Adipocyte (in vitro differentiated cells): ENCODE measurements around the gene HSPBP1.
"Not testable (repeated sequence)": the region's sequence is repeated elsewhere in the genome, so short reads cannot be mapped to it uniquely, and the experiment has no call there.

Source experiments
- DNase-seq: peaks from one replicate; pipeline ENCODE4 v3.0.0-alpha.2; 2015; ENCODE audit warnings: low read depth
- H3K27me3 ChIP-seq: replicated peaks from 2 replicates; pipeline ENCODE4 v1.7.0; 2013; ENCODE audit warnings: mild to moderate bottlenecking, low read length, moderate library complexity; ENCODE audit not compliant: control insufficient read depth, insufficient read depth
- H3K36me3 ChIP-seq: 2 replicates; pipeline ENCODE4 v1.7.0; 2013; ENCODE audit warnings: low read length, mild to moderate bottlenecking, moderate library complexity; ENCODE audit not compliant: control insufficient read depth, insufficient read depth, severe bottlenecking
- H3K4me1 ChIP-seq: 2 replicates; pipeline ENCODE4 v1.7.0; 2013; ENCODE audit warnings: mild to moderate bottlenecking, low read length, moderate library complexity; ENCODE audit not compliant: control insufficient read depth, insufficient read depth
- H3K4me3 ChIP-seq: 2 replicates; pipeline ENCODE4 v1.7.0; 2013; ENCODE audit warnings: mild to moderate bottlenecking, low read length, moderate library complexity
- H3K9ac ChIP-seq: 2 replicates; pipeline ENCODE4 v1.7.0; 2013; ENCODE audit warnings: mild to moderate bottlenecking, low read length, moderate library complexity
- H3K9me3 ChIP-seq: 2 replicates; pipeline ENCODE4 v1.7.0; 2013; ENCODE audit warnings: mild to moderate bottlenecking, low read length, moderate library complexity; ENCODE audit not compliant: control insufficient read depth

The HSPBP1 gene, protein sequence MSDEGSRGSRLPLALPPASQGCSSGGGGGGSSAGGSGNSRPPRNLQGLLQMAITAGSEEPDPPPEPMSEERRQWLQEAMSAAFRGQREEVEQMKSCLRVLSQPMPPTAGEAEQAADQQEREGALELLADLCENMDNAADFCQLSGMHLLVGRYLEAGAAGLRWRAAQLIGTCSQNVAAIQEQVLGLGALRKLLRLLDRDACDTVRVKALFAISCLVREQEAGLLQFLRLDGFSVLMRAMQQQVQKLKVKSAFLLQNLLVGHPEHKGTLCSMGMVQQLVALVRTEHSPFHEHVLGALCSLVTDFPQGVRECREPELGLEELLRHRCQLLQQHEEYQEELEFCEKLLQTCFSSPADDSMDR

DNA sequence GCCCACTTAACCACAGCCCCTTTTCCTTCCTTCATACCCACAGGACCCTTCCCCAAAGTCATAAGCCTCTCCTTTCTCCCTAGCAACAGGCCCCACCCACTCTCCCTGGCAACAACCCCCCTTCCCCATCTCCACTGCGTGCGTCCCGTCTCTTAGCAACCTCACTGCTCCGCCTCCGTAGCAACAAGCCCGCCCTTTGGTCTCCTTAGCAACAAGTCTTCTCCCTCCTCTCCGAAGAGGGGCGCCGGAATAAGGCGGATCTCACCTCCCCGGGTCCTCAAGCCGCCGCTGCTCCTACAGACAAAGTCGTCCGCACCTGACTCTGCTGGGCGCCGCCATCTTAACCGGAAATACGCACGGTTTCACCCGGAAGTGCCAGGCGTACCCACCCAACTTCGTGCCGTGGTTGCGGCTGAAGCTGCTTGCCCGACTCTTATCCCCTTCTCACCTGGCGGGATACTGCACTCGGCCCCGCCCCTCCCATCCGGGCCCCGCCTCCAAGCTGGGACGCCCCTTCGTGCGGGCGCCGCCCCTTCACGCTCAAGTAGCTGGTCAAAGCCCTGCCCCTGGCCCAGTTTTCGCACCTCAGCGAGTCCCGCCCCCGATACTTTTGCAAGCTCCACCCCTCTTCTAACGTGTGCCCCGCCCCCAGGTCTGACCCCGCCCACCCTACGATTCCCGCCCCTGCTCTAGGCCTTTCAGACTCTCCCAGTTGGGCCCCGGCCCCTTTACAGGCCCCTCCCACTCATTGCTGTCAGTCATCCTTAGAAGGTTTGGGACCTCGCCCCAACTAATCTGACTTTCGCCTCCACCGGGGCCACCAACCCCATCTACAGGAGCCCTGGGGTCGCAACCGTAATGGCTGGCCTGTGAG is at the start of gene HSPBP1:
TSS of gene HSPBP1 (minus strand) at position 341 of the 874 bp plus-strand sequence. CDS start 502 bp downstream, outside the sequence.
- H3K36me3 ChIP-seq, result peaks cover 4% of the 10 kb centered on the region
- peak; percentile 93 for DNase-seq
- peak within 1 kb of the TSS; percentile 92 for H3K4me3 ChIP-seq
- peaks cover 19% of the 10 kb centered on the region for H3K4me1 ChIP-seq
- no peaks in the 10 kb centered on the region for H3K27me3 ChIP-seq
- H3K9me3 ChIP-seq, result no peaks in the 10 kb centered on the region
- H3K9ac ChIP-seq, result peak within 1 kb of the TSS; percentile 84

DNA sequence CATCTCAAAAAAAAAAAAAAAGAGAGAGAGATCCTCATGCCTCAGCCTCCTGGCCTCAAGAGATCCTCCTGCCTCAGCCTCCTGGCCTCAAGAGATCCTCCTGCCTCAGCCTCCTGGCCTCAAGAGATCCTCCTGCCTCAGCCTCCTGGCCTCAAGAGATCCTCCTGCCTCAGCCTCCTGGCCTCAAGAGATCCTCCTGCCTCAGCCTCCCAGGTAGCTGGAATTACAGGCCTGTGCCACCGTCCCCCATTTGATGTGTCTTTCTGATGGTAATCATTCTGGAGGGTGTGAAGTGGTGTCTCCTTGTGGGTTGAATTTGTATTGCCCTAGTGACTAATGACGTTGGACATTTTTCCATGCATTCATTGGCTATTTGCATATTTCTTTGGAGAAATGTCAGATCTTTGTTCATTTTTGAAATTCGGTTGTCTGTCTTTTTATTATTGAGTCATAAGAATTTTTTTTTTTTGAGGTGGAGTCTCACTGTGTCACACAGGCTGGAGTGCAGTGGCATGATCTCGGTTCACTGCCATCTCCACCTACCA is 48.9 kb upstream of the HSPBP1 start:
- DNase-seq, result not testable (repeated sequence)

DNA sequence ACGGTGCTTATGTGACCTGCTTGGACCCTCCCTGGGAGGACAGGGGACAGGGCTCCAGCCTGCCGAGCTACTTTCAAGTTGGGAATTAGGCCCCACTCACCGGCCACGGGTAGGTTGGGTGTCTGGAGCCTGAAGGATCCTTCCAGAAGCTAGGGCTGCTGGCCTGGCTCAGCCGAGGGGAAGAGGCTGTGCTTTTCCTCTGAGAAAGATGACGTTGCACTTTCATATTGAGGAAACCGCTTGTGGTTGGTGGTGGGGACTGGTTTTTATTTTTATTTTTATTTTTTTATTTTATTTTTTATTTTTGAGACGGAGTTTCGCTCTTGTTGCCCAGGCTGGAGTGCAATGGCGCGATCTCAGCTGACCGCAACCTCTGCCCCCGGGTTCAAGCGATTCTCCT is 45.3 kb upstream of the HSPBP1 start, which contains the start of gene TMEM150B:
TSS of gene TMEM150B (minus strand) at position 170 of the 400 bp plus-strand sequence. CDS start 4,305 bp downstream, outside the sequence.
- Histone ChIP-seq H3K4me3 (no peak within 1 kb of the TSS), H3K9me3 (no peaks in the 10 kb centered on the region), H3K27me3 (peaks cover 11% of the 10 kb centered on the region), H3K9ac (no peak within 1 kb of the TSS), H3K36me3 (no peaks in the 10 kb centered on the region), H3K4me1 (peaks cover 6% of the 10 kb centered on the region)
- no peak for DNase-seq

More for the DNA sequence above, 48.9 kb upstream of the HSPBP1 start:
- not testable (repeated sequence) for H3K36me3 ChIP-seq, H3K4me3 ChIP-seq, H3K27me3 ChIP-seq, H3K9ac ChIP-seq, H3K4me1 ChIP-seq, H3K9me3 ChIP-seq

DNA sequence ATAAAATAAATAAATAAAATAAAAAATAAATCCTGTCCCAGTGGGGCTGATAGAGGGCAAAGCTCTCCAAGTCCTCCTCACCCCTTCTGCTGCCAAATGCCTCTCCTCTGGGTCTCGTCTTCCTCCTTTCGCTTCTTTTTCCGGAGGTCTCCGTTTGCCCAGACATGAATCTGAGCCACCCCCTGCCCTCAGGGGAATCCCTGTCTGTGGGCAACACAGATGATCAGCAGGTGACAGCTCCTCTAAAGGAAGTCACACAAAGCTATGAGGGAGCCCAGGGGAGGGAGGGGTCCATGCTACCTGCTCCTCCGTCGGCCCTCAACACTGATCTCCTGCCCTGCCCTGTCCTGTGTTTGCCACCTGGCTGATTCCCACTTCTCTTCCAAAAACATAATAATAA is 44.8 kb upstream of the HSPBP1 start:
- Histone ChIP-seq H3K9ac (no peak overlapping the region), H3K4me3 (no peak overlapping the region), H3K4me1 (peaks cover 8% of the 10 kb centered on the region), H3K27me3 (peaks cover 15% of the 10 kb centered on the region), H3K9me3 (no peaks in the 10 kb centered on the region), H3K36me3 (no peaks in the 10 kb centered on the region)
- no peak for DNase-seq

DNA sequence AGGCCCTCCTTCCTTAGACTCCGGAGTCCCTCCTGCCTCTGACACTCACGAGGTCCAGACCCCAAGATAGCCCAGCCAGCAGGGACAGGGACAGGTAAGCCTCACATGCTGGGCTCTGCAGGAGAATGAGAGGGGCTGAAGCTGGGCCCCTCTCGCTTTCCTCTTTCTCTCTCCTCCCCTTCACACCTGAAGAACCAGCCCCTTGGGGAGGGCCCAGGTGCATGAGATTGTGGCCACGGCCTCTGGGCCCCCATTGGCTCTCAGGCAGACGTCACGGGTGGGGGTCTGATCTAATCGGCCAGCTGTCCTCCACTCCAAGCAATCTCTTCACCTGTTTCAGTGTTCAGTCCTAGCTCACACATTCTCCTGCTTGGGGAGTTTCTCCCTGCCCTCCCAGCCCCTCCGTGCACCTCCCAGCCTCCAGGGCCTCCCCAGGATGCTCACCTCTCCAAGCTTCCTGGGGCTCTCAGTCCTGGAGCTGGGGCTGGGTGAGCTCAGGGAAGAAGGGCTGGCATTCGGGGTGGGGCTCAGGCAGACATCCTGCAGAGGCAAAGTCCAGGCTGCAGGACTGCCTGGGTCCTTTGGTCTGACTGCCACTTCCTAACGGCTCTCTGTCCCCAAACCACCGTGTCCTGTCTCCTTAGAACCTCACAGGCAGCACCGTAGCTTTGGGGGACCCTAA is 42.4 kb upstream of the HSPBP1 start:
- no peak overlapping the region for H3K9ac ChIP-seq
- no peak for DNase-seq
- H3K4me3 ChIP-seq, result no peak overlapping the region
- H3K36me3 ChIP-seq, result no peaks in the 10 kb centered on the region
- no peaks in the 10 kb centered on the region for H3K9me3 ChIP-seq
- peaks cover 15% of the 10 kb centered on the region for H3K27me3 ChIP-seq
- H3K4me1 ChIP-seq, result peaks cover 4% of the 10 kb centered on the region

DNA sequence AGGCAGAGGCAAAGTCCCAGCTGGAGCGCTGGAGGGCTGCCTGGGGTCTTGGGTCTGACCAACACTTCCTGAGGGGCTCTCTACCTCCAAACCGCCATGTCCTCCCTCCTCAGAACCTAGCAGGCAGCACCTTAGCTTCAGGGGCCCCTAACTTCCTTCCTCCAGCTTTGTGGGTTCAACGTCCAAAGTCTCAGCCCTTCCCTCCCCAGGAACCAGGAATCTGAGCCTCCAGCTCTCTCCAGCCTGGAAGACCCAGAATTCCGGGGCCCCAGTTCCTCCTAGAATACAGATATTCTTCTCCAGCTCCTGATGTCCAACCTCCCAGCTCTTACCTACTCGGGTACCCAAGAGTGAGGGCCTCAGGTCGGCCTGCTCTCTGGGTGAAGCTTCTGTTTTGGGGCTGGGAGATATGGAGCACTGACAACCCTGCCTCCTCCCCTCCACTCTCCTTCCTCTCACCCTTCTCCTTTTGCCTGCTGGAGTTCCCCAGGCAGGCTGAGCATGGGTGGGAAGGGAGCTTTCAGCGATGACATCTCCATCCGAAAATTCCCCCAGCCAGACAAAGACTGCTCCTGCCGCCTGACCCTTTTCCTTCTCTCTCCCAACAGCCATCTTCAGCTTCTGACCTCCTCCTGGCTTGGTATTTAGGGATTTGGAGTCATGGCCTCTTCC is 41.7 kb upstream of the HSPBP1 start:
- Histone ChIP-seq H3K4me1 (peaks cover 4% of the 10 kb centered on the region), H3K9me3 (no peaks in the 10 kb centered on the region), H3K36me3 (no peaks in the 10 kb centered on the region), H3K27me3 (peaks cover 15% of the 10 kb centered on the region), H3K9ac (no peak overlapping the region), H3K4me3 (no peak overlapping the region)
- no peak for DNase-seq

DNA sequence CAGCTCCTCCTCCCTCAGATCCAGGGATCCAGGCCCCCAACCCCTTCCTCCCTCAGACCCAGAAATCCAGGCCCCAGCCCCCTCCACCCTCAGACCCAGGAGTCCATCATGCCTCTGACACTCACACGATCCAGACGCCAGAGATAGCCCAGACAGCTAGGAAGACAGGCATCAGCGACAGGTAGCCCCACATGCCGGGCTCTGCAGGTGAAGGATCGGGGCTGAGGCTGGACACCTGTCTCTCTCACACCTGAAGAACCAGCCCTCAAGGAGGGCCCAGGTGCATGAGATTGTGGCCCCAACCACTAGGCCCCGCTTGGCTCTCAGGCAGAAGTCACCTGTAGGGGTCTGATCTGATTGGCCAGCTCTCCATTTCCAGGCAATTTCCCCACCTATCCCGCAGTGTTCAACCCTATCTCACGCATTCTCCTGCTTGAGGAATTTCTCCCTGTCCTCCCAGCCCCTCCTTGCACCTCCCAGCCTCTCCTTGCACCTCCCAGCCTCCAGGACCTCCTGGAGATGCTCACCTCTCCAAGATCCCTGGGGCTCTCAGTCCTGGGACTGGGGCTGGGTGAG is 41.0 kb upstream of the HSPBP1 start:
- peaks cover 4% of the 10 kb centered on the region for H3K4me1 ChIP-seq
- H3K27me3 ChIP-seq, result peaks cover 15% of the 10 kb centered on the region
- no peak overlapping the region for H3K4me3 ChIP-seq
- no peaks in the 10 kb centered on the region for H3K36me3 ChIP-seq
- H3K9me3 ChIP-seq, result peaks cover 2% of the 10 kb centered on the region
- no peak for DNase-seq
- H3K9ac ChIP-seq, result no peak overlapping the region

DNA sequence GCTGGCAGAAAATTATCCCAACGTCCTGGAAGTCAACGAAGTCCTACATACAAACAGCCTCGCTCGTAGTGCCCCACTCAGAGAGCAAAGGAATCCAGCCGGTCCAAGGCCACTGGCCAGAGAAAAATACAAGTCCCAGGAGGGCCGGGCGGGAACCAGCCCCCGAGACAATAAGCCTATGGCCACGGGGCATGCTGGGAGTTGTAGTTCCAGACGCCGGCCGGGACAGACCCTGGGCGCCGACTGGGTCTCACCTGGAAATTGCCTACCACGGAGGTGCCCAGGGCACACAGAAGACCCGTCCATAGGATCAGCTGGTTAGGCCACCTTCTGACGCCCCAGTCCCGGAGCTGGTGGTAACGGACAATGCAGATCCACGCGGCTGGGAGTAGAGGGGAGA is 39.9 kb upstream of the HSPBP1 start:
- Histone ChIP-seq H3K4me1 (peaks cover 4% of the 10 kb centered on the region), H3K4me3 (no peak overlapping the region), H3K36me3 (no peaks in the 10 kb centered on the region), H3K9ac (no peak overlapping the region), H3K9me3 (peaks cover 2% of the 10 kb centered on the region), H3K27me3 (peaks cover 15% of the 10 kb centered on the region)
- DNase-seq, result peak; percentile 65

DNA sequence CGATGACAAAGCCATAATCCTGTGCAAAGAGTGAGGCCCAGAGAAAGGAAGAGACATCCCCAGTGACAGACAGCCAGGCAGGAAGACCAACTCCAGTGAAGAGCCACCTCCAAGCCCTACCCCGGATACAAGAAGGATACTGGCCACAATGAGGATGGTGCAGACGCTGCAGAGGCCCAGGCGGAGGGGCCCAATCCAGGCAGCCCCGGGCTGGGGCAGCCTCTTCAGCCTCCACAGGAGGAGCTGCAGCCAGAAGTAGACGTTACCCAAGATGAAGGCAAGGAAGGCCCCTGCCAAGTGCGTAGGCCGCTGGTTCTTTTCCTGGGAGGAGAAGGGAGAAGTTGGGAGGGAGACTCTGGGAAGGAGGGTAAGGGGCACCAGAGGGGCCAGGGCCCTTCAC is 36.7 kb upstream of the HSPBP1 start:
- H3K36me3 ChIP-seq, result no peaks in the 10 kb centered on the region
- peaks cover 7% of the 10 kb centered on the region for H3K27me3 ChIP-seq
- no peak overlapping the region for H3K4me3 ChIP-seq
- no peak for DNase-seq
- H3K4me1 ChIP-seq, result peaks cover 4% of the 10 kb centered on the region
- peaks cover 2% of the 10 kb centered on the region for H3K9me3 ChIP-seq
- H3K9ac ChIP-seq, result no peak overlapping the region

DNA sequence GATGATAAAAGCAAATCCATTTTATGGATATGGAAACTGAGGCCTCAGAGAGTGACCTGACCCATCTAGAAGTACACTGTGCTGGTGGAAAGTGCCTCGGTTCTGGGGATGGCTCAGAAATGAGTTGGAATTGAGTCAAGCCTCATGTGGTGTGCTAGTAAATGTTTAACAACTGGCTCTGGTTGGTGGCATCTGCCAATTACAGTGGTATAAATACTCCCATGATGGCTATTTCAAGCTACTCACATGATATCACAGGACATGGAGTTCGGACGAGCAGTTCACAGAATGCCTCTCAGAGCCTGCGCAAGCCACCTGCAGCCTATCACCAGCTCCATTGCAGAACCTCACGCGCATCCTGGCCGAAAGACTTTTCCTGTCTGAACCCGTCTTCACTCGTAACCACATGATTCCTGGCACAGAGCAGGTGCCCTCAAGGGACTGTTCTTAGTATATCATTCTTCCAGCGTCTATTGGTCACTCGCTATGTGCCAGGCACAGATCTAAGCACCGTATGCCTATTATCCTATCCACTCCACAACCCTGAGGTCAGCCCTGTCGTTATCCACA is 36.1 kb upstream of the HSPBP1 start:
- Histone ChIP-seq H3K9me3 (peaks cover 2% of the 10 kb centered on the region), H3K4me3 (no peak overlapping the region), H3K4me1 (peaks cover 4% of the 10 kb centered on the region), H3K36me3 (no peaks in the 10 kb centered on the region), H3K27me3 (peaks cover 7% of the 10 kb centered on the region), H3K9ac (no peak overlapping the region)
- no peak for DNase-seq
